ENCODE data around the gene C3orf52.
"Not testable (repeated sequence)": the region's sequence is repeated elsewhere in the genome, so short reads cannot be mapped to it uniquely, and the experiment has no call there.

C3orf52 gene

DNA sequence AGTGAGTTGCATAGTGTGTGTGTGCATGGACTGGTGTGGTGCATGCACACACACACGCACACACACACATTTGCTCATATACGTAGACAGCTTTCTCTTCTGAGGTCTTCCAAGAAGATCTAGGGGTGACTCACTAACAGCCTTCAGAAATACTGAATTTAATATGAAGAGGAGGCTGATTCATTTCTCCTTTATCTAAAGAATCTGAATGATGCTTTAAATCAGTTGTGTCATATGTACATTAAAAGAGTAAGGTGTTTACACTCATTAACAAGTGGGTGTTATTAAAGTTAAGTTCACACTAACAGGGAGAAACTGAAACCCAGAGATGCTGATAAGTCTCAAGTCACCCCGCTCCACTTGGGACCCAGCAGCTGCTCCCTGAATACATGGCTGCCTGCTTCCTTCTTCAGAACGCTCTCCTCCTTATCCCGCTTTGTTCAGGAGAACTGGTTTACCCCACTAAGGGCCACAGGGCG is 29.7 kb upstream of the C3orf52 start:
- Histone ChIP-seq H2AFZ (ENCODE audit: low read length) (no peak overlapping the region), H3K9me3 (replicated peaks; ENCODE audit: insufficient read depth, low read length) (no peaks in the 10 kb centered on the region), H3K9ac (ENCODE audit: low read length) (no peak overlapping the region), H3K79me2 (ENCODE audit: low read length) (no peaks in the 10 kb centered on the region), H3F3A (ENCODE audit: insufficient read depth, low read length) (no peaks in the 10 kb centered on the region), H3K27ac (ENCODE audit: low read length) (no peak overlapping the region), H3K4me2 (ENCODE audit: low read depth, low read length) (no peak overlapping the region), H3K27me3 (replicated peaks; ENCODE audit: insufficient read depth, low read length) (no peaks in the 10 kb centered on the region), H4K20me1 (ENCODE audit: insufficient read depth, low read length) (no peaks in the 10 kb centered on the region), H3K4me1 (ENCODE audit: low read length) (no peaks in the 10 kb centered on the region), H3K4me3 (ENCODE audit: low read length) (no peak overlapping the region), H3K9me2 (replicated peaks; ENCODE audit: insufficient read depth, low read length) (no peaks in the 10 kb centered on the region), H3K36me3 (replicated peaks; ENCODE audit: insufficient read depth, low read length) (no peaks in the 10 kb centered on the region)
- no peak for TF ChIP-seq EZH2phosphoT487 (IDR thresholded peaks at IDR 0.05; ENCODE audit: low read length)
- TF ChIP-seq, protein P1, sequence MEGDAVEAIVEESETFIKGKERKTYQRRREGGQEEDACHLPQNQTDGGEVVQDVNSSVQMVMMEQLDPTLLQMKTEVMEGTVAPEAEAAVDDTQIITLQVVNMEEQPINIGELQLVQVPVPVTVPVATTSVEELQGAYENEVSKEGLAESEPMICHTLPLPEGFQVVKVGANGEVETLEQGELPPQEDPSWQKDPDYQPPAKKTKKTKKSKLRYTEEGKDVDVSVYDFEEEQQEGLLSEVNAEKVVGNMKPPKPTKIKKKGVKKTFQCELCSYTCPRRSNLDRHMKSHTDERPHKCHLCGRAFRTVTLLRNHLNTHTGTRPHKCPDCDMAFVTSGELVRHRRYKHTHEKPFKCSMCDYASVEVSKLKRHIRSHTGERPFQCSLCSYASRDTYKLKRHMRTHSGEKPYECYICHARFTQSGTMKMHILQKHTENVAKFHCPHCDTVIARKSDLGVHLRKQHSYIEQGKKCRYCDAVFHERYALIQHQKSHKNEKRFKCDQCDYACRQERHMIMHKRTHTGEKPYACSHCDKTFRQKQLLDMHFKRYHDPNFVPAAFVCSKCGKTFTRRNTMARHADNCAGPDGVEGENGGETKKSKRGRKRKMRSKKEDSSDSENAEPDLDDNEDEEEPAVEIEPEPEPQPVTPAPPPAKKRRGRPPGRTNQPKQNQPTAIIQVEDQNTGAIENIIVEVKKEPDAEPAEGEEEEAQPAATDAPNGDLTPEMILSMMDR (IDR thresholded peaks at IDR 0.05; ENCODE audit: low read length), result no peak
- no peak for TF ChIP-seq EZH2 (optimal IDR thresholded peaks at IDR 0.05; ENCODE audit: low read depth, low read length)
- no peak for DNase-seq

GRCh38 chr3:112059497-112059896 is 26.7 kb upstream of the C3orf52 start:
- Histone ChIP-seq H3K27ac (ENCODE audit: low read length) (no peak overlapping the region), H3K4me2 (ENCODE audit: low read depth, low read length) (no peak overlapping the region), H3K27me3 (replicated peaks; ENCODE audit: insufficient read depth, low read length) (no peaks in the 10 kb centered on the region), H3K9me2 (replicated peaks; ENCODE audit: insufficient read depth, low read length) (no peaks in the 10 kb centered on the region), H3K4me3 (ENCODE audit: low read length) (no peak overlapping the region), H3F3A (ENCODE audit: insufficient read depth, low read length) (no peaks in the 10 kb centered on the region), H4K20me1 (ENCODE audit: insufficient read depth, low read length) (no peaks in the 10 kb centered on the region), H2AFZ (ENCODE audit: low read length) (no peak overlapping the region), H3K9me3 (replicated peaks; ENCODE audit: insufficient read depth, low read length) (no peaks in the 10 kb centered on the region), H3K9ac (ENCODE audit: low read length) (no peak overlapping the region), H3K4me1 (ENCODE audit: low read length) (no peaks in the 10 kb centered on the region), H3K79me2 (ENCODE audit: low read length) (no peaks in the 10 kb centered on the region), H3K36me3 (replicated peaks; ENCODE audit: insufficient read depth, low read length) (no peaks in the 10 kb centered on the region)
- TF ChIP-seq EZH2phosphoT487 (IDR thresholded peaks at IDR 0.05; ENCODE audit: low read length) (no peak), EZH2 (optimal IDR thresholded peaks at IDR 0.05; ENCODE audit: low read depth, low read length) (no peak)
- TF ChIP-seq, protein P1 (IDR thresholded peaks at IDR 0.05; ENCODE audit: low read length), result no peak
- no peak for DNase-seq

DNA sequence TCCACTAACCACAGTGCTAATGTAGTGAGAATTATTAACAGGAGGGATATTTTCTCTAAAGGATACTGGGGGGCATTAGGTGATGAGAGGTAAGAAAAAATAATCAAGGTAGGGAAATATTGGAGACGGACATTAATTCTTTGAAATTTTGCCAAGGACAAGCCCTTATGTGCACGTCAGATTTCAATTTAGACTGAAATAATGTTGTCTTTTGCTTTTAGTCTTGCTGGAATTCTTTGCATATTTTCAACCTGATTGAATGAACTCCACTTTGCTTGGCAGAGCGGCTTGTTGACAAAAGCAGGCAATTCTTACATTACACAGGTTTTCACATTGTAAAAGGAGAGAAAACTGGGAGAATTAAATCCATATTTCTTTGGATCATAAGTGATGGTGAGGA is 25.0 kb upstream of the C3orf52 start:
- Histone ChIP-seq H3K4me1 (ENCODE audit: low read length) (no peaks in the 10 kb centered on the region), H3K27me3 (replicated peaks; ENCODE audit: insufficient read depth, low read length) (no peaks in the 10 kb centered on the region), H3K79me2 (ENCODE audit: low read length) (no peaks in the 10 kb centered on the region), H3K9me2 (replicated peaks; ENCODE audit: insufficient read depth, low read length) (no peaks in the 10 kb centered on the region), H3K9ac (ENCODE audit: low read length) (no peak overlapping the region), H3K27ac (ENCODE audit: low read length) (no peak overlapping the region), H3K4me2 (ENCODE audit: low read depth, low read length) (no peak overlapping the region), H3K36me3 (replicated peaks; ENCODE audit: insufficient read depth, low read length) (no peaks in the 10 kb centered on the region), H3K9me3 (replicated peaks; ENCODE audit: insufficient read depth, low read length) (no peaks in the 10 kb centered on the region), H3F3A (ENCODE audit: insufficient read depth, low read length) (no peaks in the 10 kb centered on the region), H4K20me1 (ENCODE audit: insufficient read depth, low read length) (no peaks in the 10 kb centered on the region), H3K4me3 (ENCODE audit: low read length) (no peak overlapping the region), H2AFZ (ENCODE audit: low read length) (no peak overlapping the region)
- no peak for DNase-seq
- no peak for TF ChIP-seq EZH2 (optimal IDR thresholded peaks at IDR 0.05; ENCODE audit: low read depth, low read length)

DNA sequence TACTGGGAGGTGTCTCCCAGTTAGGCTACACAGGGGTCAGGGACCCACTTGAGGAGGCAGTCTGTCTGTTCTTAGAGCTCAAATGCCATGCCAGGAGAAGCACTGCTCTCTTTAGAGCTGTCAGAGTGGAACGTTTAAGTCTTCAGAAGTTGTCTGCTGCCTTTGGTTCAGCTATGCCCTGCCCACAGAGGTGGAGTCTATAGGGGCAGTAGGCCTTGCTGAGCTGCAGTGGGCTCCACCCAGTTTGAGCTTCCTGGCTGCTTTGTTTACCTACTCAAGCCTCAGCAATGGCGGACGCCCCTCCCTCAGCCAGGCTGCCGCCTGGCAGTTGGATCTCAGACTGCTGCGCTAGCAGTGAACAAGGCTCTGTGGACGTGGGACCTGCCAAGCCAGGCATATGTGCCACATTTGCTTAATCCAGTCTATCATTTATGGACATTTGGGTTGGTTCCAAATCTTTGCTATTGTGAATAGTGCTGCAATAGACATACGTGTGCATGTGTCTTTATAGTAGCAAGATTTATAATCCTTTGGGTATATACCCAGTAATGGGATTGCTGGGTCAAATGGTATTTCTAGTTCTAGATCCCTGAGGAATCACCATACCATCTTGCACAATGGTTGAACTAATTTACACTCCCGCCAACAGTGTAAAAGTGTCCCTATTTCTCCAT is 13.7 kb upstream of the C3orf52 start:
- H3K27me3 ChIP-seq (replicated peaks; ENCODE audit: insufficient read depth, low read length); H2AFZ ChIP-seq (ENCODE audit: low read length); H3K9me2 ChIP-seq (replicated peaks; ENCODE audit: insufficient read depth, low read length); H3K4me2 ChIP-seq (ENCODE audit: low read depth, low read length); H3K36me3 ChIP-seq (replicated peaks; ENCODE audit: insufficient read depth, low read length); H4K20me1 ChIP-seq (ENCODE audit: insufficient read depth, low read length); H3K79me2 ChIP-seq (ENCODE audit: low read length); H3K27ac ChIP-seq (ENCODE audit: low read length); H3K9me3 ChIP-seq (replicated peaks; ENCODE audit: insufficient read depth, low read length); H3K9ac ChIP-seq (ENCODE audit: low read length); DNase-seq; H3K4me3 ChIP-seq (ENCODE audit: low read length): not testable (repeated sequence)
- Histone ChIP-seq H3F3A (ENCODE audit: insufficient read depth, low read length) (peaks cover 23% of the 10 kb centered on the region), H3K4me1 (ENCODE audit: low read length) (peaks cover 30% of the 10 kb centered on the region)

All from MM.1S (cell line).